LNCaP clone FGC (cell line): ENCODE measurements around the gene SIPA1L2.

Experiments
- DNase-seq: peaks from one replicate; pipeline ENCODE4 v3.0.0-alpha.2; 2011; ENCODE audit warnings: low read depth
- H3K4me3 ChIP-seq: 2 replicates; pipeline ENCODE4 v1.5.1; 2011; ENCODE audit warnings: mild to moderate bottlenecking, low read depth, low read length, control low read depth
- TF ChIP-seq, protein P1 (sequence below): IDR thresholded peaks from 2 replicates; pipeline ENCODE4 v1.5.1; 2012; ENCODE audit warnings: mild to moderate bottlenecking; ENCODE audit not compliant: control insufficient read depth, insufficient read depth; ENCODE audit errors: extremely low read depth

The SIPA1L2 gene

GRCh38 chr1:232644209-232644608 lies 14.3 kb upstream of the SIPA1L2 start:
- no peak for DNase-seq
- H3K4me3 ChIP-seq = no peak overlapping the region
- TF ChIP-seq, protein P1, sequence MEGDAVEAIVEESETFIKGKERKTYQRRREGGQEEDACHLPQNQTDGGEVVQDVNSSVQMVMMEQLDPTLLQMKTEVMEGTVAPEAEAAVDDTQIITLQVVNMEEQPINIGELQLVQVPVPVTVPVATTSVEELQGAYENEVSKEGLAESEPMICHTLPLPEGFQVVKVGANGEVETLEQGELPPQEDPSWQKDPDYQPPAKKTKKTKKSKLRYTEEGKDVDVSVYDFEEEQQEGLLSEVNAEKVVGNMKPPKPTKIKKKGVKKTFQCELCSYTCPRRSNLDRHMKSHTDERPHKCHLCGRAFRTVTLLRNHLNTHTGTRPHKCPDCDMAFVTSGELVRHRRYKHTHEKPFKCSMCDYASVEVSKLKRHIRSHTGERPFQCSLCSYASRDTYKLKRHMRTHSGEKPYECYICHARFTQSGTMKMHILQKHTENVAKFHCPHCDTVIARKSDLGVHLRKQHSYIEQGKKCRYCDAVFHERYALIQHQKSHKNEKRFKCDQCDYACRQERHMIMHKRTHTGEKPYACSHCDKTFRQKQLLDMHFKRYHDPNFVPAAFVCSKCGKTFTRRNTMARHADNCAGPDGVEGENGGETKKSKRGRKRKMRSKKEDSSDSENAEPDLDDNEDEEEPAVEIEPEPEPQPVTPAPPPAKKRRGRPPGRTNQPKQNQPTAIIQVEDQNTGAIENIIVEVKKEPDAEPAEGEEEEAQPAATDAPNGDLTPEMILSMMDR = no peak

DNA sequence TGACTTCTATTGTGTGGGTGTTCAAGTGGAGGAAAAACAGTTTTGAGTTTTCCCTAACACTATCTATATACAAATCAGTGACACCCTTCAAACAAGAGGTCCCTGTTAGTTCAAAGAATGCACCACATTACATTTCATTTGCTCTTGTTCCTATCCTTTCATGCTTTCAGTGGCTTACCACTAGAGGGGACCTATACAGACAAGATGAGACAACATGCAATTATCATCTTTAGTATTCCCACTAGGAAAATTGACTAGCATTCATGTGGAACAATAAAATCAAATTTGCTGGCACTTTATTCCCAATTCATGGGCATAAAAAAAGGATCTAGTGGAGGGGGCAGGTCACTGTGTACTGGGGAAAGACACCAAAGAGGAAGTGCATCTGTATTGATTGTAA lies 13.3 kb upstream of the SIPA1L2 start:
- no peak for DNase-seq
- TF ChIP-seq, protein P1 = 0 out of 2 replicates have a peak, but pooled peaks have one; percentile 11
- H3K4me3 ChIP-seq = no peak overlapping the region

DNA sequence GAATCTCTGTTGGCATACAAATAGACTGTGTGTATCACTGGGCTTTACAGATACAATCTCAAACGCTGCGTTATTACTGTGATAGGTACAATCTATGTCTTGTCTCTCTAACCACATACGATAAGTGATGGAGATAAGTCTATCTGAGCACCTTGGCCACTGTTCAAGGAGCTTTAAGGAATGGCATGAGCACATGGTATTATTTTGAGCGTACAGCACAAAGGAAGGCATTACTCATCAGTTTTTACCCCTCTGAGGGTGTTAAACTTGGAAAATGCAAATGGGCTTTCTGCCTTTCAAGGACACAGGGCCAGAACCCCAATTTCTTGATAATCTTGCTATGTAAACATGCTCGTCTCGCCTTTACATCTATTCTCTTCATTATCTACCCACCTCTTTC lies 11.6 kb upstream of the SIPA1L2 start:
- TF ChIP-seq, protein P1 = no peak
- no peak for DNase-seq
- H3K4me3 ChIP-seq = no peak overlapping the region

DNA sequence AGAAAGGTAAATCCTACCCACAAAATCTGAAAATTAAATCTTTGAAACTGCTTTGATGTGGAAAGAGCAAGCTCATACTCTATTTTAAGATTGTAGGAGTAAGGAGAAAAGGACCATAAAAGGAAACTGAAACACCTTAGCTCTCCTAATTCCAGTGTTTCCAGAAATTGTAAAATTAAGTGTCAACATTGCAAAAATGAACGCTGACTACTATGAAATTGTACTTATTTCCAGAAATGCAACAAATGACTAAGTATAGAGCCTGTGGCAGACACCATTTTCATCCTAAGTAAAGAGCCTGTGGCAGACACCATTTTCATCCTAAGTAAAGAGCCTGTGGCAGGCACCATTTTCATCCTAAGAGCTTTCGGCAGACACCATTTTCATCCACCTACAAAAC lies 6.9 kb upstream of the SIPA1L2 start:
- TF ChIP-seq, protein P1 = no peak
- no peak for DNase-seq
- H3K4me3 ChIP-seq = no peak overlapping the region

GRCh38 chr1:232635778-232636356 lies 5.9 kb upstream of the SIPA1L2 start:
- no peak overlapping the region for H3K4me3 ChIP-seq
- no peak for DNase-seq
- TF ChIP-seq, protein P1 = peak; percentile 68

GRCh38 chr1:232635279-232635678 lies 5.3 kb upstream of the SIPA1L2 start:
- H3K4me3 ChIP-seq = no peak overlapping the region
- no peak for DNase-seq
- TF ChIP-seq, protein P1 = no peak

DNA sequence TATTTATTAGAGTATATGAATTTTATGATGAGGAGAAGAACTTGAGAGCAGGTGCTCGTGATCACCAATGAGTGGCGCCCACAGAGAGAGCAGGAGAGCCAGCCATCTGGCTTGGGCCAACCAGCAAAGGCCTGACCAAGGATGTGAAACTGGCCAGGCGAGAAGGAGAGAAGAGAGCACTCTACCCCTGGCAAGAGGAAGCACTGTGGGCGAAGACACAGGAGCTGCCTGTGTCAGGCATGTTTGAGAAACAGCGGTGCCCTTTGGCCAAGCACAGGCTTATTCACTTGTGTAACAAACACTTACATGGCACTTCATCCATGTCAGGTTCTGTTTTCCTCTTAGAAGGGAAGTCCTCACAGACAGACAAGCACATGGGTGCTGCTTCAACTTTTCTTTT lies 4.2 kb upstream of the SIPA1L2 start:
- H3K4me3 ChIP-seq = no peak overlapping the region
- TF ChIP-seq, protein P1 = peak; percentile 20
- DNase-seq = no peak
